Measurements from ENCODE around the gene ACSL6. TPM values are rescaled to one million over a fixed set of nuclear protein-coding genes. Genes with fewer than 3 reads are reported as not detected.
A peak's percentile ranks its signal among the peaks of the same experiment; 100 is the strongest.

Gene ACSL6
- total RNA-seq, 1 donor from 2014 or later: 0.20 TPM

DNA sequence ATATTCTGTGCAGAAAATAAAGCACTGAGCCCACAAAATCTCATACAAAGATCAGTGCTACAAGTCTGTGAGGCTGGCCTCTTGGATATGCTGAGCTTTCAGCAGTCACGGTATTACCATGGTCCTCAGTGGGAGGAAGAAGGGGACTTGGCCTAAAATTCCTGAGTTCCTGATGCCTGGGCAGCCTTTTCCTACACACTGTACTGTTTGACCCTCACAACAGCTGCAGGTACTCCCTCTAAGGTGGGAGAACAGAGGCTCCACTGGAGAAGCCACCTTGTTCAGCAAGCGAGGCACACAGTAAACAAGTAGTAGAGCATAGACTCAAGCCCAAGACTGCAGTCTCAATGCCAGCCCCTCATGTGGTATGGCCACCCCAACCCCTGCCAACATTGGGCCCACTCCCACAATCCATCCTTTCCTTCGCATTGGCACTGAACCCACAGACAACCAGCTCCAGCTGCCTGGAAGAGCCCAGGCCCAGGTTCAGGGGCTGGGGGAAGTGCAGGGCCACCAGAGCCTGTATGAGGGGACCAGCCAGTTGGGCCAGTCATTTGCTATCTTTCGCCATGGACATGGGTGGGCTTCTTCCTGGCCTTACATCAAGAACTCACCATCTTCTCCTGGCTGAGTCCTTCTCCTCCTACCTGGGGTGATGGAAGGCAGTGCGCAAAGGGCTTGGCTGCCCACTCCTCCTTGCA, 14.3 kb downstream of the ACSL6 start:
- POLR2A ChIA-PET: no interaction called here
- Mint-ChIP-seq H3K36me3 (ENCODE audit: low read depth) (no peaks in the 10 kb centered on the region), H3K27ac (no peak overlapping the region), H3K27me3 (peaks cover 17% of the 10 kb centered on the region), H3K9me3 (no peaks in the 10 kb centered on the region), H3K4me3 (no peak overlapping the region), H3K4me1 (peaks cover 6% of the 10 kb centered on the region)
- intact Hi-C loops (cut with micrococcal nuclease): no loop called here
- CTCF ChIA-PET: interaction anchor here (1.0 to 1.4 kb wide), 2 partner anchors 9 to 11 kb away, joined by 3 to 4 read pairs; no protein-coding TSS in a partner anchor
- DNase-seq: no peak
- TF ChIP-seq CTCF (IDR thresholded peaks at IDR 0.05): no peak
- no peak for ATAC-seq (ENCODE audit: low read depth)

- no peak for TF ChIP-seq CTCF (IDR thresholded peaks at IDR 0.05)
- H3K4me3 Mint-ChIP-seq: no peak overlapping the region
- H3K27ac Mint-ChIP-seq: no peak overlapping the region
- intact Hi-C loops (cut with micrococcal nuclease): no loop called here
- ChIA-PET POLR2A (no interaction called here), CTCF (interaction anchor here (1.0 to 1.4 kb wide), 2 partner anchors 10 to 11 kb away, joined by 3 to 4 read pairs; no protein-coding TSS in a partner anchor)
- DNase-seq (no peak), ATAC-seq (ENCODE audit: low read depth) (no peak)
- no peaks in the 10 kb centered on the region for H3K9me3 Mint-ChIP-seq
- H3K36me3 Mint-ChIP-seq (ENCODE audit: low read depth): no peaks in the 10 kb centered on the region
- peaks cover 14% of the 10 kb centered on the region for H3K27me3 Mint-ChIP-seq
- H3K4me1 Mint-ChIP-seq: peaks cover 6% of the 10 kb centered on the region
Measured at GRCh38 chr5:131996210-131997025, 15.0 kb downstream of the ACSL6 start.

- Mint-ChIP-seq H3K4me1 (peaks cover 6% of the 10 kb centered on the region), H3K9me3 (no peaks in the 10 kb centered on the region), H3K36me3 (ENCODE audit: low read depth) (no peaks in the 10 kb centered on the region), H3K27ac (no peak overlapping the region), H3K27me3 (peaks cover 6% of the 10 kb centered on the region), H3K4me3 (no peak overlapping the region)
- intact Hi-C loops (cut with micrococcal nuclease): no loop called here
- POLR2A ChIA-PET: no interaction called here
- no peak for TF ChIP-seq CTCF (IDR thresholded peaks at IDR 0.05)
- ATAC-seq (ENCODE audit: low read depth): peak; percentile 40
- CTCF ChIA-PET: no interaction called here
- DNase-seq: no peak
Measured at GRCh38 chr5:131994533-131995226, 16.8 kb downstream of the ACSL6 start.

DNA sequence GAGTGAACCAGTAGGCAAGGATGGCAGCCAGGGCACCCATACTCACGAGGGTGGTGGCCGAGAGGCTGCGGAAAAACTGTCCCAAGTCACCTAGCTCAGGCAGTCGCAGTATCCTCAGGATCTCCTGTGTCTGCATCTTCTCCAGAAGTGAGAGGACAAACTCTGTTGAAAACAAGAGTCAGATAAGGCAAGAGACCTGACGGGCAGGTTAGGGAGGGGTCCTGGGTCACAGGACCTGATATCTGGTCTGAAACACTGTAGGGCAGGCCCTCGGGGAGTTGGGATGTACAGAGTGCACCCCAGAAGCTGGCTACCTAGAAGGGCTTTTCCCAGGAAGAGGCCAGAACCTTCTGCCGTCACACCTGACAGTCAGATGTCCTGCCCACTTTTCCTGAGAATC, 17.4 kb downstream of the ACSL6 start:
- ChIA-PET CTCF (no interaction called here), POLR2A (no interaction called here)
- ATAC-seq (ENCODE audit: low read depth): no peak
- Mint-ChIP-seq H3K36me3 (ENCODE audit: low read depth) (no peaks in the 10 kb centered on the region), H3K4me3 (no peak overlapping the region), H3K27ac (no peak overlapping the region), H3K27me3 (peaks cover 6% of the 10 kb centered on the region), H3K4me1 (peaks cover 6% of the 10 kb centered on the region), H3K9me3 (no peaks in the 10 kb centered on the region)
- intact Hi-C loops (cut with micrococcal nuclease): no loop called here
- TF ChIP-seq CTCF (IDR thresholded peaks at IDR 0.05): no peak
- DNase-seq: no peak

GRCh38 chr5:131993676-131994075, 17.8 kb downstream of the ACSL6 start:
- no peak for ATAC-seq (ENCODE audit: low read depth)
- no peaks in the 10 kb centered on the region for H3K9me3 Mint-ChIP-seq
- H3K36me3 Mint-ChIP-seq (ENCODE audit: low read depth): no peaks in the 10 kb centered on the region
- H3K27ac Mint-ChIP-seq: no peak overlapping the region
- H3K4me1 Mint-ChIP-seq: peaks cover 6% of the 10 kb centered on the region
- CTCF ChIA-PET: no interaction called here
- POLR2A ChIA-PET: no interaction called here
- DNase-seq: no peak
- peaks cover 6% of the 10 kb centered on the region for H3K27me3 Mint-ChIP-seq
- TF ChIP-seq CTCF (IDR thresholded peaks at IDR 0.05): no peak
- H3K4me3 Mint-ChIP-seq: no peak overlapping the region
- intact Hi-C loops (cut with micrococcal nuclease): no loop called here
